ENCODE results near the gene PDE9A. TPM values are rescaled to one million over a fixed set of nuclear protein-coding genes. Genes with fewer than 3 reads are reported as not detected.

The PDE9A gene
- total RNA-seq, 1 donor from 2014 or later = 22.8 TPM

GRCh38 chr21:42737951-42738590 lies 84.7 kb downstream of the PDE9A start:
- DNase-seq (ENCODE audit: low spot score) = peak; percentile 73

GRCh38 chr21:42739061-42739931 lies 85.9 kb downstream of the PDE9A start:
- DNase-seq (ENCODE audit: low spot score) = no peak

- no peak for DNase-seq (ENCODE audit: low spot score)
These were observed 87.0 kb downstream of the PDE9A start for GRCh38 chr21:42740405-42740909.

GRCh38 chr21:42741066-42741465 lies 87.6 kb downstream of the PDE9A start:
- DNase-seq (ENCODE audit: low spot score) = no peak

- DNase-seq (ENCODE audit: low spot score) = no peak
These were observed 91.4 kb downstream of the PDE9A start for GRCh38 chr21:42744520-42745445.

- DNase-seq (ENCODE audit: low spot score) = no peak
These were observed 92.3 kb downstream of the PDE9A start for GRCh38 chr21:42745511-42746239.

GRCh38 chr21:42746240-42746592 lies 92.8 kb downstream of the PDE9A start:
- no peak for DNase-seq (ENCODE audit: low spot score)

- no peak for DNase-seq (ENCODE audit: low spot score)
These were observed 93.3 kb downstream of the PDE9A start for GRCh38 chr21:42746593-42747275.

GRCh38 chr21:42747276-42747701 lies 93.9 kb downstream of the PDE9A start:
- no peak for DNase-seq (ENCODE audit: low spot score)

- no peak for DNase-seq (ENCODE audit: low spot score)
These were observed 94.4 kb downstream of the PDE9A start for GRCh38 chr21:42747746-42748351.

- DNase-seq (ENCODE audit: low spot score) = no peak
These were observed 95.3 kb downstream of the PDE9A start for GRCh38 chr21:42748620-42749176.

- DNase-seq (ENCODE audit: low spot score) = no peak
These were observed 97.5 kb downstream of the PDE9A start for GRCh38 chr21:42750737-42751530.

GRCh38 chr21:42751866-42752265 lies 98.4 kb downstream of the PDE9A start:
- no peak for DNase-seq (ENCODE audit: low spot score)

GRCh38 chr21:42753804-42754203 lies 100.4 kb downstream of the PDE9A start:
- no peak for DNase-seq (ENCODE audit: low spot score)

- no peak for DNase-seq (ENCODE audit: low spot score)
These were observed 101.0 kb downstream of the PDE9A start for GRCh38 chr21:42754270-42754933.

GRCh38 chr21:42755031-42755665 lies 101.7 kb downstream of the PDE9A start:
- no peak for DNase-seq (ENCODE audit: low spot score)

- DNase-seq (ENCODE audit: low spot score) = no peak
These were observed 102.6 kb downstream of the PDE9A start for GRCh38 chr21:42755766-42756579.
